Subcutaneous adipose tissue (tissue), 4 donors: ENCODE data around the gene HRK. TPM values are rescaled to one million over a fixed set of nuclear protein-coding genes. Genes with fewer than 3 reads are reported as not detected.

Source experiments
- CTCF ChIP-seq: fragments of 450-650 bp; IDR thresholded peaks from one replicate; pipeline ENCODE4 v1.5.1; 2016; ENCODE audit warnings: low read depth, mild to moderate bottlenecking, control low read depth, antibody characterized with exemption, moderate library complexity
- total RNA-seq, 4 donors: library from RNA; depleted of rRNA; stranded (reverse); fragments of >200 nt; gene quantifications; one replicate each; pipeline ENCODE4 v1.1.0, GENCODE V29; 2016

Gene HRK
- total RNA-seq, 4 donors from 2014 or later, result 0.17 to 0.22 TPM; not detected in 2

- TF ChIP-seq CTCF, result no peak
Observed at GRCh38 chr12:116897476-116897875, 16.2 kb upstream of the HRK start.

GRCh38 chr12:116896411-116896924 lies 15.2 kb upstream of the HRK start:
- TF ChIP-seq CTCF, result no peak

- TF ChIP-seq CTCF, result no peak
Observed at GRCh38 chr12:116894913-116895312, 13.7 kb upstream of the HRK start.

- no peak for TF ChIP-seq CTCF
Observed at GRCh38 chr12:116892349-116893140, 11.3 kb upstream of the HRK start.

- no peak for TF ChIP-seq CTCF
Observed at GRCh38 chr12:116891019-116891418, 9.8 kb upstream of the HRK start.

GRCh38 chr12:116890330-116890729 lies 9.1 kb upstream of the HRK start:
- TF ChIP-seq CTCF, result no peak

- no peak for TF ChIP-seq CTCF
Observed at GRCh38 chr12:116887897-116888296, 6.7 kb upstream of the HRK start.
